Right renal cortex interstitium (tissue), 3 donors: ENCODE measurements around the gene FAM120C. TPM values are rescaled to one million over a fixed set of nuclear protein-coding genes. Genes with fewer than 3 reads are reported as not detected.

Experiments
- DNase-seq, 3 donors: peaks; one replicate each; pipeline ENCODE4 v3.0.0-alpha.2; 2013; ENCODE audit warnings: low read depth in 3 of 3, low spot score in 2 of 3
- polyA plus RNA-seq, 3 donors: library from polyadenylated mRNA; unstranded; fragments of 120-200 nt; gene quantifications; one replicate each; pipeline ENCODE4 v1.2.1, GENCODE V29; 2013; ENCODE audit not compliant: insufficient read length in 3 of 3

Gene FAM120C
- polyA plus RNA-seq, 3 donors = 7.8 to 9.5 (median 9.1) TPM

GRCh38 chrX:54171527-54172250 is 11.4 kb downstream of the FAM120C start:
- DNase-seq = no peak

GRCh38 chrX:54171091-54171490 is 12.0 kb downstream of the FAM120C start:
- DNase-seq = no peak

- DNase-seq = no peak
Measured at GRCh38 chrX:54166915-54167314, 16.1 kb downstream of the FAM120C start.

- DNase-seq = no peak
Measured at GRCh38 chrX:54157561-54157960, 25.5 kb downstream of the FAM120C start.

GRCh38 chrX:54134269-54134668 is 48.8 kb downstream of the FAM120C start:
- DNase-seq = no peak

- DNase-seq = no peak
Measured at GRCh38 chrX:54116391-54116790, 66.7 kb downstream of the FAM120C start.

- no peak for DNase-seq
Measured at GRCh38 chrX:54093571-54093970, 89.5 kb downstream of the FAM120C start.

GRCh38 chrX:54093159-54093558 is 89.9 kb downstream of the FAM120C start:
- no peak for DNase-seq

- no peak for DNase-seq
Measured at GRCh38 chrX:54090880-54091279, 92.2 kb downstream of the FAM120C start.

- no peak for DNase-seq
Measured at GRCh38 chrX:54089191-54089590, 93.9 kb downstream of the FAM120C start.

- DNase-seq = no peak
Measured at GRCh38 chrX:54087661-54088060, 95.4 kb downstream of the FAM120C start.

GRCh38 chrX:54085666-54086065 is 97.4 kb downstream of the FAM120C start:
- no peak for DNase-seq

GRCh38 chrX:54076903-54077302 is 106.2 kb downstream of the FAM120C start:
- DNase-seq = no peak

- DNase-seq = no peak
Measured at GRCh38 chrX:54074826-54075225, 108.2 kb downstream of the FAM120C start.

- DNase-seq = no peak
Measured at GRCh38 chrX:54067766-54068165, 115.3 kb downstream of the FAM120C start.

- DNase-seq = no peak
Measured at GRCh38 chrX:54066841-54067240, 116.2 kb downstream of the FAM120C start.

- DNase-seq = no peak
Measured at GRCh38 chrX:54064564-54064963, 118.5 kb downstream of the FAM120C start.

- no peak for DNase-seq
Measured at GRCh38 chrX:54063361-54063760, 119.7 kb downstream of the FAM120C start.

GRCh38 chrX:54049801-54050200 is 133.3 kb downstream of the FAM120C start:
- no peak for DNase-seq

GRCh38 chrX:54048412-54048811 is 134.6 kb downstream of the FAM120C start:
- DNase-seq = no peak

- peak in 1 of 3 donors; percentile 7 for DNase-seq
Measured at GRCh38 chrX:54045563-54046228, 137.4 kb downstream of the FAM120C start.

- DNase-seq = peak in 1 of 3 donors; percentile 33
Measured at GRCh38 chrX:54044877-54045338, 138.1 kb downstream of the FAM120C start.
